Fibroblast of lung (primary cell): ENCODE measurements around the gene AZU1. TPM values are rescaled to one million over a fixed set of nuclear protein-coding genes. Genes with fewer than 3 reads are reported as not detected.

ENCODE experiments used
- DNase-seq, 2 donors: peaks; one replicate each; pipeline versions ENCODE4 v3.0.0 to v3.0.0-alpha.2; 2010; ENCODE audit warnings: low read depth in 2 of 2
- H2AFZ ChIP-seq: 2 replicates; pipeline ENCODE4 v1.5.1; 2012; ENCODE audit warnings: low read length, control low read depth, inconsistent platforms
- H3K27ac ChIP-seq: 2 replicates; pipeline ENCODE4 v1.5.1; 2011; ENCODE audit warnings: low read length, control low read depth; ENCODE audit not compliant: insufficient read depth
- H3K27me3 ChIP-seq: 2 replicates; pipeline ENCODE4 v1.5.1; 2011; ENCODE audit warnings: mild to moderate bottlenecking, low read length; ENCODE audit not compliant: control insufficient read depth, insufficient read depth
- H3K36me3 ChIP-seq: 2 replicates; pipeline ENCODE4 v1.5.1; 2011; ENCODE audit warnings: low read length; ENCODE audit not compliant: control insufficient read depth, insufficient read depth
- H3K4me1 ChIP-seq: 2 replicates; pipeline ENCODE4 v1.5.1; 2011; ENCODE audit warnings: low read length; ENCODE audit not compliant: control insufficient read depth, insufficient read depth; ENCODE audit errors: extremely low read depth
- H3K4me2 ChIP-seq: 2 replicates; pipeline ENCODE4 v1.5.1; 2011; ENCODE audit warnings: low read length, control low read depth; ENCODE audit not compliant: insufficient read depth; ENCODE audit errors: extremely low read depth
- H3K4me3 ChIP-seq, 4 experiments: fragments of 200-600 bp in 1 of 4; sonication (generic) in 1 of 4; replicated peaks in 1 of 4; 2 replicates each; pipeline ENCODE4 v1.5.1; 2011 to 2016; ENCODE audit warnings: low read length in 4 of 4, low read depth in 3 of 4, mild to moderate bottlenecking in 3 of 4, control low read depth in 2 of 4, inconsistent platforms in 1 of 4, mixed read lengths in 1 of 4; ENCODE audit not compliant: insufficient read depth in 1 of 4; ENCODE audit errors: control extremely low read depth in 1 of 4
- H3K79me2 ChIP-seq: 2 replicates; pipeline ENCODE4 v1.5.1; 2012; ENCODE audit warnings: mild to moderate bottlenecking, low read length, inconsistent platforms; ENCODE audit not compliant: control insufficient read depth, insufficient read depth
- H3K9ac ChIP-seq: 2 replicates; pipeline ENCODE4 v1.5.1; 2011; ENCODE audit warnings: mild to moderate bottlenecking, low read length, control low read depth; ENCODE audit not compliant: insufficient read depth
- H3K9me3 ChIP-seq: 2 replicates; pipeline ENCODE4 v1.5.1; 2012; ENCODE audit warnings: low read depth, low read length; ENCODE audit not compliant: control insufficient read depth, insufficient read depth
- H4K20me1 ChIP-seq: 2 replicates; pipeline ENCODE4 v1.5.1; 2011; ENCODE audit warnings: low read length; ENCODE audit not compliant: control insufficient read depth, insufficient read depth; ENCODE audit errors: extremely low read depth
- CTCF ChIP-seq, 2 donors: IDR thresholded peaks in 1 of 2; conservative IDR thresholded peaks in 1 of 2; 1 replicate in 1 of 2; 2 replicates in 1 of 2; pipeline ENCODE4 v1.5.1; 2011 to 2012; ENCODE audit warnings: low read length in 2 of 2, control low read depth in 1 of 2, inconsistent platforms in 1 of 2, low read depth in 1 of 2, mild to moderate bottlenecking in 1 of 2
- EZH2 ChIP-seq: IDR thresholded peaks from 2 replicates; pipeline ENCODE4 v1.5.1; 2012; ENCODE audit warnings: low read length, control low read depth, mild to moderate bottlenecking; ENCODE audit errors: missing control alignments
- polyA plus RNA-seq, 2 donors: library from polyadenylated mRNA; depleted of rRNA in 1 of 2; stranded (reverse) in 1 of 2; unstranded in 1 of 2; fragments of >200 nt; gene quantifications; 2 replicates each; pipeline ENCODE4 v1.2.1, GENCODE V29; 2011 to 2012; ENCODE audit warnings: missing spikeins in 1 of 2
- total RNA-seq: library from RNA; depleted of rRNA; stranded (reverse); fragments of >200 nt; gene quantifications from 2 replicates; pipeline ENCODE4 v1.2.1, GENCODE V29; 2014

AZU1 gene
- total and polyA plus RNA-seq, 2 donors (not counting 1 experiment from before 2014, with no cell fraction given): 0.17 TPM; not detected in 1

- H2AFZ ChIP-seq: no peak overlapping the region
- H4K20me1 ChIP-seq: peaks cover 10% of the 10 kb centered on the region
- no peak for TF ChIP-seq EZH2
- no peak for TF ChIP-seq CTCF (conservative IDR thresholded peaks at IDR 0.05 in 1 of 2, IDR thresholded peaks at IDR 0.05 in 1 of 2; ENCODE audit: low read depth in 1 of 2, low read length in 2 of 2)
- peak overlapping the region; percentile 60 for H3K27ac ChIP-seq
- H3K4me3 ChIP-seq: peak overlapping the region in 2 of 4 experiments; percentile 44 to 87
- peaks cover 59% of the 10 kb centered on the region for H3K36me3 ChIP-seq
- no peaks in the 10 kb centered on the region for H3K9me3 ChIP-seq
- peak overlapping the region; percentile 75 for H3K4me2 ChIP-seq
- H3K27me3 ChIP-seq: no peaks in the 10 kb centered on the region
- peak overlapping the region; percentile 16 for H3K9ac ChIP-seq
- H3K4me1 ChIP-seq: peaks cover 23% of the 10 kb centered on the region
- DNase-seq: no peak
- H3K79me2 ChIP-seq: peaks cover 100% of the 10 kb centered on the region
Observed at GRCh38 chr19:803099-803561, 24.5 kb upstream of the AZU1 start.

GRCh38 chr19:803686-804418 is 23.8 kb upstream of the AZU1 start:
- Histone ChIP-seq H3K9ac (no peak overlapping the region), H3K9me3 (no peaks in the 10 kb centered on the region), H3K4me3 (no peak overlapping the region), H3K4me1 (peaks cover 23% of the 10 kb centered on the region), H2AFZ (no peak overlapping the region), H3K27me3 (no peaks in the 10 kb centered on the region), H3K36me3 (peaks cover 56% of the 10 kb centered on the region), H3K79me2 (peaks cover 99% of the 10 kb centered on the region), H3K27ac (peak overlapping the region; percentile 60), H4K20me1 (peaks cover 8% of the 10 kb centered on the region), H3K4me2 (no peak overlapping the region)
- no peak for TF ChIP-seq CTCF (conservative IDR thresholded peaks at IDR 0.05 in 1 of 2, IDR thresholded peaks at IDR 0.05 in 1 of 2; ENCODE audit: low read depth in 1 of 2, low read length in 2 of 2)
- DNase-seq: no peak

GRCh38 chr19:804419-805165 is 23.0 kb upstream of the AZU1 start:
- peaks cover 23% of the 10 kb centered on the region for H3K4me1 ChIP-seq
- H3K27ac ChIP-seq: no peak overlapping the region
- H3K4me3 ChIP-seq: no peak overlapping the region
- H3K36me3 ChIP-seq: peaks cover 57% of the 10 kb centered on the region
- peaks cover 8% of the 10 kb centered on the region for H4K20me1 ChIP-seq
- no peak overlapping the region for H2AFZ ChIP-seq
- H3K27me3 ChIP-seq: no peaks in the 10 kb centered on the region
- no peak for DNase-seq
- no peak overlapping the region for H3K4me2 ChIP-seq
- TF ChIP-seq EZH2: no peak
- no peak for TF ChIP-seq CTCF (conservative IDR thresholded peaks at IDR 0.05 in 1 of 2, IDR thresholded peaks at IDR 0.05 in 1 of 2; ENCODE audit: low read depth in 1 of 2, low read length in 2 of 2)
- peaks cover 96% of the 10 kb centered on the region for H3K79me2 ChIP-seq
- no peaks in the 10 kb centered on the region for H3K9me3 ChIP-seq
- no peak overlapping the region for H3K9ac ChIP-seq
